ENCODE data around the gene ITCH.

GRCh38 chr20:34449674-34450592 lies 86.9 kb downstream of the ITCH start:
- TF ChIP-seq CTCF (conservative IDR thresholded peaks at IDR 0.05): no peak
- TF ChIP-seq ZFX (IDR thresholded peaks at IDR 0.05): no peak
